ENCODE data around the gene ARGFX.
"Not testable (repeated sequence)": the region's sequence is repeated elsewhere in the genome, so short reads cannot be mapped to it uniquely, and the experiment has no call there.

The ARGFX gene

GRCh38 chr3:121599900-121600299 is 32.2 kb downstream of the ARGFX start:
- not testable (repeated sequence) for DNase-seq (ENCODE audit: low read depth)

DNA sequence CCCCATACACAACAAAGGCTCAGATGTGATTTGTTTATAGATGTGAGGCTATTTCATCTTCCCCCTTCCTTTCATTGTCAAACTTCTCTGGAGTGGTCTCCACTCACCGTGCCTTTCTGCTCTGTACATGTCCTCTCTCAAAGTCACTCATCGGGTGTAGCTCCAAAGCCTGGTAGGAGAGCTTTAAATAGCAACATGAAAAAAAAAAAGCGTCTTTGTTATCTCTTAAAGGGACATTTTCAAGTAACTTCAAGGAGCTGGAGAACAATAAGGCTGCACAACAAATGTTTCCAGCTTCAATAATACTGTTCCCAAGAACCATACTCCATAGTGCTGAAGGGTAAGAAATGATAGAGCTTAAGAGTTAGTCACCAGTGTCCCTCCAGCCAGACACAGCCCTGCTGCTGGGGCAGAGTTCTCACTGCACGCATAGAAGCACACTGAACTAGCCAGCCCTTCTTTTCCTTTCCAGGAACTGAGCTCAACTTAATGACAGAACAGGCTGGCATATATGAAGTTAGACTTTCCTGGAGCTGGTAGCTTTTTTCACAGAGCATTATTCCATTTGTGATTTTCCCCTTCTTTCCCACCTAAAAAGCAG is 33.6 kb downstream of the ARGFX start:
- no peak for DNase-seq (ENCODE audit: low read depth)

GRCh38 chr3:121604759-121605158 is 37.0 kb downstream of the ARGFX start:
- DNase-seq (ENCODE audit: low read depth) = no peak

DNA sequence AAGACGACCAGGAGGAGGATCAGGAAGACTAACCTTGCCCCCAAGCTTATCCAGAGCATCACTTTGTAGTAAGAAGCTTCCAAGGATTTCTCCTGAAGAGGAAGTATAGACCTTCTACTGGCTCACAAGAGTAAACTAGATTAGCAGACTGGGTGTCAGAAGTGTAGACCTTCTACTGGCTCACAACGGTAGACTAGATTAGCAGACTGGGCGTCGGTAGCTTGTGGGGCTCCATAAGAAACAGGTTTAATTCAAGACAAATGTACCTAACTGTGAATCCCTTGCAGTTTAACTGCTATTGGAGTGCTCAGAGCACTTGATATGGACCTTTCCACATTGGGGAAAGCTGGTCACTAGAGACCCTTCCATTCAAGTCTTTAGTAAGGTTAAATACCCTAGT is 38.4 kb downstream of the ARGFX start:
- no peak for DNase-seq (ENCODE audit: low read depth)

All from stimulated activated CD8-positive, alpha-beta memory T cell treated with anti-CD3 and anti-CD28 coated beads, Interleukin-15, amount 100 ng/mL, for 24 hours (primary cell).